ENCODE results near the gene NTRK3. TPM values are rescaled to one million over a fixed set of nuclear protein-coding genes. Genes with fewer than 3 reads are reported as not detected.

NTRK3 gene
- total and polyA plus RNA-seq, 4 donors, result 0.21 to 2.9 (median 0.32) TPM

GRCh38 chr15:88003541-88004327 lies 252.8 kb downstream of the NTRK3 start:
- 71% methylated on average over 2 of the region's 2 CpGs for WGBS
- TF ChIP-seq ZBTB33 (IDR thresholded peaks at IDR 0.05) (no peak), YY1 (IDR thresholded peaks at IDR 0.05) (no peak), NR2F2 (IDR thresholded peaks at IDR 0.05) (no peak), HNF4A (conservative IDR thresholded peaks at IDR 0.05) (no peak), REST (IDR thresholded peaks at IDR 0.05) (no peak), MAX (IDR thresholded peaks at IDR 0.05) (no peak), TAF1 (conservative IDR thresholded peaks at IDR 0.05) (no peak), ATF3 (IDR thresholded peaks at IDR 0.05) (no peak), EGR1 (IDR thresholded peaks at IDR 0.05; ENCODE audit: low read depth in 2 of 2) (no peak), FOXA2 (IDR thresholded peaks at IDR 0.05) (no peak), HNF4G (IDR thresholded peaks at IDR 0.05) (no peak), RAD21 (IDR thresholded peaks at IDR 0.05) (no peak), RXRA (IDR thresholded peaks at IDR 0.05) (no peak), SP1 (IDR thresholded peaks at IDR 0.05) (no peak), GABPA (IDR thresholded peaks at IDR 0.05 in 1 of 2, conservative IDR thresholded peaks at IDR 0.05 in 1 of 2) (no peak), CTCF (IDR thresholded peaks at IDR 0.05; ENCODE audit: low read depth, low read length, missing input control) (no peak), JUND (IDR thresholded peaks at IDR 0.05) (no peak), FOXA1 (IDR thresholded peaks at IDR 0.05) (no peak)
- no peaks in the 10 kb centered on the region for H3K4me1 ChIP-seq (ENCODE audit: control insufficient read depth in 4 of 4, insufficient read depth in 4 of 4, low read length in 3 of 4)
- no peak overlapping the region for H3K9ac ChIP-seq (ENCODE audit: low read depth in 1 of 2, low read length in 2 of 2)
- no peak for DNase-seq (ENCODE audit: low spot score)
- no peak overlapping the region for H3K4me3 ChIP-seq (ENCODE audit: low read depth in 1 of 3, low read length in 3 of 3)
- no peaks in the 10 kb centered on the region for H3K36me3 ChIP-seq (ENCODE audit: control insufficient read depth in 4 of 4, insufficient read depth in 3 of 4, low read depth in 1 of 4, low read length in 3 of 4)
- H3K27me3 ChIP-seq (ENCODE audit: control insufficient read depth in 4 of 4, insufficient read depth in 4 of 4, low read length in 3 of 4), result peaks cover 0 to 3% (median 0%) of the 10 kb centered on the region in 4 donors
- H3K9me3 ChIP-seq (ENCODE audit: control insufficient read depth in 4 of 4, low read length in 3 of 4), result peaks cover 0 to 5% (median under 1%) of the 10 kb centered on the region in 4 donors
- no peak overlapping the region for H3K27ac ChIP-seq (ENCODE audit: low read depth in 1 of 2, low read length in 2 of 2)
